NCI-H2107 treated with DMSO at 0.1 percent for 48 hours (cell line): Measurements from ENCODE around the gene NRIP3.
"Not testable (repeated sequence)": the region's sequence is repeated elsewhere in the genome, so short reads cannot be mapped to it uniquely, and the experiment has no call there.

Experiments used
- DNase-seq: peaks from one replicate; lab custom pipeline; 2025; ENCODE audit not compliant: unreplicated experiment; lab: John Stamatoyannopoulos, UW

Gene NRIP3

GRCh38 chr11:9016916-9017642, 13.3 kb upstream of the NRIP3 start:
- no peak for DNase-seq

- DNase-seq = peak; percentile 41
Measured at GRCh38 chr11:9015677-9016076, 11.9 kb upstream of the NRIP3 start.

- no peak for DNase-seq
Measured at GRCh38 chr11:9014826-9015225, 11.0 kb upstream of the NRIP3 start.

GRCh38 chr11:9013373-9013772, 9.6 kb upstream of the NRIP3 start:
- DNase-seq = no peak

- DNase-seq = not testable (repeated sequence)
Measured at GRCh38 chr11:9009538-9009937, 5.7 kb upstream of the NRIP3 start.

GRCh38 chr11:9008661-9009060, 4.9 kb upstream of the NRIP3 start:
- no peak for DNase-seq

GRCh38 chr11:9008011-9008550, 4.3 kb upstream of the NRIP3 start:
- DNase-seq = no peak

GRCh38 chr11:9005087-9005486, 1.3 kb upstream of the NRIP3 start:
- no peak for DNase-seq

- DNase-seq = no peak
Measured at GRCh38 chr11:9004183-9004926, 554 bp upstream of the NRIP3 start.

- no peak for DNase-seq
Measured at GRCh38 chr11:9002920-9003572, 755 bp downstream of the NRIP3 start.

GRCh38 chr11:9001736-9002135, 2.1 kb downstream of the NRIP3 start:
- DNase-seq = no peak

GRCh38 chr11:8998017-8998416, 5.8 kb downstream of the NRIP3 start:
- no peak for DNase-seq

GRCh38 chr11:8997451-8997850, 6.3 kb downstream of the NRIP3 start:
- DNase-seq = no peak

GRCh38 chr11:8989453-8989852, 14.3 kb downstream of the NRIP3 start:
- no peak for DNase-seq

- DNase-seq = no peak
Measured at GRCh38 chr11:8988329-8989234, 15.2 kb downstream of the NRIP3 start.

GRCh38 chr11:8987446-8987845, 16.4 kb downstream of the NRIP3 start:
- no peak for DNase-seq

- DNase-seq = not testable (repeated sequence)
Measured at GRCh38 chr11:8986772-8987171, 17.0 kb downstream of the NRIP3 start.

GRCh38 chr11:8985462-8985861, 18.3 kb downstream of the NRIP3 start:
- DNase-seq = no peak

- DNase-seq = no peak
Measured at GRCh38 chr11:8983552-8983951, 20.2 kb downstream of the NRIP3 start.

- DNase-seq = no peak
Measured at GRCh38 chr11:8980485-8980884, 23.3 kb downstream of the NRIP3 start.

GRCh38 chr11:8979365-8979764, 24.4 kb downstream of the NRIP3 start:
- not testable (repeated sequence) for DNase-seq
